ENCODE data around the gene TMTC2. TPM values are rescaled to one million over a fixed set of nuclear protein-coding genes. Genes with fewer than 3 reads are reported as not detected.

TMTC2 gene
- total RNA-seq, 1 donor from 2014 or later = 3.7 TPM

DNA sequence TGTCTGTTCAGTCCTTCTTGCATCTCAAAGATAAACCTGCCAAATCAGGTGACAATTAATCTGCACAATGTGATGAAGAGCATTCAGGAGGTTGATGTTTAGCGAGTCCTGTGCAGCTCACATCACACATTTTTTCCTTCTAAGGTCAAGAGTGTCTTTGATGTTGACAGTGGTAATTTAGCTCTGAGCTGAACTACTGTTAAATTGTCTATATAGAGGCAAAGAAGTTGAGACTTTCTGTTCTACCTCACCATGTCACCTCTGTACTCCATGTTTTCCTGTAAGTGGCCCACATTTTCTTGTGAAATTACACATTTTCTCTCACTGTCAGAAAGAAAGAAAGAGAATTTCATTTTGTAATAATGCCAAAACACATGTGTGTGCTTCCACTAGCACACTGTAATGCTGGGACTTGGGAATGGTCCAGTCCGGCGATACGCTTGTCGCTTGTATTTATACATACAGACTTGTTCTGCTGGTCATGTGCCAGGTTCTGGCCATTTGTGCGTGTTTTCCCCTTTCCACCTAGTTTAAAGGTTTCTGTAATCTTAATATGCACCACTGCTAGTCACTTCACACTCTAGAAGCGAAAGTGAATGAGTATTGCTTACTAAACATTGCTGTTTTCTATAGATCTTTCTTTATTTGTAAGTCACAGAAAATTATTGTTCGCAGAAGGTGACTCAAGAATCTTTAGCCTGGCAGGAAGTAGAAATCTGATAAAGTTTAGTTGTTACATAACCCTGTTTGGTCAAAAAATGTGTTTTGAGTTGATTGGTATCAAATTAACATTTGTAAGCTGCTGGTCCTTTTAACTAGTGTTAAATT, 328.9 kb downstream of the TMTC2 start:
- DNase-seq (no peak), ATAC-seq (ENCODE audit: poor library complexity) (peak; percentile 12)
- intact Hi-C loops (cut with DNase I) = no loop called here

DNA sequence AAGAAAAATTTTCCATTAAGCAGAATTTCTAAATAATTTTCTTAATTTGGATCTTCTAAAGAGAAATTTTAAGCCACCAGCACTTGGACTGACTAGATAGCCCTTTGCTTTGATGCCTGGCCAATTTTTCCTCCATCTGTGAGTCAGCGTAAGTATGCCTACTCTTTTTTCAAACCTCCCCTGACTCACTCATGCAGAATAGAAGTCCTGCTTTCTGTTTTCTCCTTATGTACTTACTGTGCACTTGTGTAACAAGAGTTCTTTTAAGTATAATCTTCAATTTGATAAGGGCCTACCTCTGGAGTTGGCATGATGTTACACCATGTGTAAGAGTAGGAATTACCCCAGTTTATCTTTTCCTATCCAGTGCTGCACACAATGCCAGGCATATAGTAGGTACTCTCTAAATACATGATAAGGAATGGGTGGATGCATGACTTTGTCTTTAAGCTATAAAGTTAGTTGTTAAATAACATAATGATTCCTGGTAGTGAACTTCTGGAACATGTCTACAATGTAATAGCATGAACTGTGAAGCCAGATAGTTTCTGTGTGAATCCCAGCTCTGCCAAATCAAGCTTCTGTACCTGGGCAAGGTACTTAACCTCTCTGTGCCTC, 329.6 kb downstream of the TMTC2 start:
- DNase-seq (no peak), ATAC-seq (ENCODE audit: poor library complexity) (peak; percentile 70)
- intact Hi-C loops (cut with DNase I) = no loop called here

DNA sequence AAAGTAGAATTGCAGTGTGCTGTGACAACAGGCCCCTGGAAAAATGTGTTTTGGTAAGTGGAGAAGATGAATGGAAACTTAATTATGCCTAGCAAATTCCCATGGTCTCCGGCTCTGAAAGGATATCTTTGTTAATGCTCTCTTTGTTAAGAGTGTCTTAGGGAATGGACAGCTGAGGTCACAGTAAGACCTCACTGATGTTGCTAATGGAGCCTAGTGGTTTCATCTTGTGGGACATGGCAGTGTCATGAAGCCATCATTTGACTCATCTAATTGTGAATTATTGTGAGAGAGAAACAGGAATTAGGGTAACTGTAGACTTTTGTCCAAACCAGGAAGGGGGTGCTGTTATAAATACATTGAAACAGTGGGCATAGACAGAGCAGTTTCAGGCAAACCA, 330.3 kb downstream of the TMTC2 start:
- DNase-seq = no peak
- ATAC-seq (ENCODE audit: poor library complexity) = no peak
- intact Hi-C loops (cut with DNase I) = no loop called here

DNA sequence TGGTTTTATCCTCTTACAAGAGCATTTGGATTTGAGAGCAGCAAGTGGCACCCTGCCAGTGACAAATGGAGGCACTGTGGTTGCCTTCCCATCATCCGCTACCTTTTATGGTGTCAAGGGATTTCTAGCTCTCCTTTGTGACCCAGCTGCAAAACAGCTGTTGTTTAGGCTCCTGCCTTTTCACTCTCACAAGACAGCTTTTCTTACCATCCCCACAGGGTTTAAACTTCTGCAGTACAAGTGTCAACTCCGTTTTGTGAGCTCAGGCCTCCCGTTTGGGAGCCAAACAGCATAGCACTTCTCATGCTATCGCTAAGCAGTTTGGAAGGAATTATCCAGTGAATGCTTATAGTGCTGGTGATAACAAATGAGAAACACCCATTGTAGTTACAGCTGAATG, 331.4 kb downstream of the TMTC2 start:
- intact Hi-C loops (cut with DNase I) = no loop called here
- ATAC-seq (ENCODE audit: poor library complexity) = peak; percentile 56
- no peak for DNase-seq

DNA sequence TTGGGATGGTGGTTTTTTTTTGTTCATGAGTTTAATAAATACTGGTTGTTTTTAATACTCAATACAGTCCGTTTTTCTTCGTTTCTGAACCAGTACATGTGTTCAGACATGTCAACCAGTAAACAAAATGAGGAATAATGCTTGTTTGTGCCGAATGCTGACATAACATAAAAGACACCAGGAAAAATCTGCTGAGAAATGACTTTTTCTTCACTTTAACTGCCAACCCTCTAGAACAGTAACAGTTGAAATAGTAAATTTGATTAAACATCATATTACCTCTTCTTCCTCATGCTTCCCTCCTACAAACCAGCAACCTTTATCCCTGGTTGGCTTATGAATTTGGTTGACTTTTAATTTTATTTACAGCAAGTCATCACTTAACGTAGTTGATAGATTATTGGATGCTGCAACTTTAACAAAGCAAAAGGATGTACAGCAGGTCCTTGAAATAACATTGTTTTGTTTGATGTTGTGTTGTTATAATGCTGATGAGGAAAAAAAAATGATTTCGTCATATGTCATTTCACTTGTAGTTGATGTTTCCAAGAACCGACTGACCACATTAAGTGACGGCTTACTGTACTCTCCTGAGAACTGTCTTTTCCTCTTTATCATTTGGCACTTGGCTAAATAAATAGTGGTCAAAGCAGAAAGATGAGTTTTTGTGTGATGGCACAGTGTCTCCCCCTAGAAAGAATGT, 340.5 kb downstream of the TMTC2 start:
- ATAC-seq (ENCODE audit: poor library complexity) (no peak), DNase-seq (no peak)
- intact Hi-C loops (cut with DNase I) = no loop called here

DNA sequence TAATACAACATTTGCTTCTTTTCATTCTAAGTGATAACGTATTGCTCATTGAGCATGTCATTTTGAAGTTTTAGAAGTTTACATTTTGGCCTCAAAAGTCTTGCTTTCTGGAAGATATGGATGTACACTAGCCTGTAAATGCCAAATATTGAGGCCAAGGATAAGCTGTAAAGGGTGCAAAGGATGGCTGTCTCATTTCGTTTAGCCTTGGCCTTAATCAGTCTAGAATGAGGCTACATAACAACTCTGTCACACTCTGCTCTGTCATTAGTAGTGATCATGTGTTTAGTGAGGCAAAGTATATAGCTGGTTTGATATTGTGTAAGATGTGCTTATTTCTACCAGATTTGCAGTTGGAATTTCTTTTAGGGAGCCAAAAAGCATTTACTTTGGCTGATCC, 344.5 kb downstream of the TMTC2 start:
- DNase-seq = no peak
- no peak for ATAC-seq (ENCODE audit: poor library complexity)
- intact Hi-C loops (cut with DNase I) = no loop called here

DNA sequence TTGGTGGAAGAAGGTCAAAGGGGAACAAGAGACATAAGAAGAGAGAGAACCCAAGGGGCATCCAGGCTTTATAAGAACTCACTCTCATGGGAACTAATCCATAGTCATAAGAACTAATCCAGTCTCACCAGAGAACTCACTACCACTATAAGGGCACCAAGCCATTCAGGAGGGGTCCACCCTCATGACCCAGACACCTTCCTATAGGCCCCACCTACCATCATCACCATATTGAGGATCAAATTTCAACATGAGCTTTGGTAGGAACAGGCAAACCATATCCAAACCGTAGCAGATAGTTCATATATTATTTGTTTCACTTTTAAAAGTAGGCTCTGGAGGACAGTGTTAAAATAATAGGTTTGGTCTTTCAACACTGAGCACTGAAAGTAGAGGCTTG, 350.1 kb downstream of the TMTC2 start:
- no peak for ATAC-seq (ENCODE audit: poor library complexity)
- intact Hi-C loops (cut with DNase I) = no loop called here
- DNase-seq = no peak

DNA sequence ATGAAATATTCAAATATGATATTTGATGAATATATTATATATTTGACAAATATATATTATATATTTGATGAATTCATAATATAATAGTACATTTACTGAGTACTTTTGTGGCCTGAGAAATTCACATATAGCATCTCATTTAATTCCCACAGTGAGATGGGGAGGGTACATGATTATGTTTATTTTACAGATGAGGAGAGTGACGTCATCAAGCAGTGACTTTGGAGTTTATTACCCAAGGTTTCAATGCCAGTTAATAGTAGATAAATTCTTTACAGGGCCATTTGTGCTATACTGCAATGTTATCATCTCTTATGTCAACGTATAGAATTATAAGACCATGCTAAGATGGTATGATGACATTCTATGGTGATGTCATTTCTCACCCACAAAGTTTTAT, 352.7 kb downstream of the TMTC2 start:
- no peak for ATAC-seq (ENCODE audit: poor library complexity)
- DNase-seq = no peak
- intact Hi-C loops (cut with DNase I) = no loop called here

DNA sequence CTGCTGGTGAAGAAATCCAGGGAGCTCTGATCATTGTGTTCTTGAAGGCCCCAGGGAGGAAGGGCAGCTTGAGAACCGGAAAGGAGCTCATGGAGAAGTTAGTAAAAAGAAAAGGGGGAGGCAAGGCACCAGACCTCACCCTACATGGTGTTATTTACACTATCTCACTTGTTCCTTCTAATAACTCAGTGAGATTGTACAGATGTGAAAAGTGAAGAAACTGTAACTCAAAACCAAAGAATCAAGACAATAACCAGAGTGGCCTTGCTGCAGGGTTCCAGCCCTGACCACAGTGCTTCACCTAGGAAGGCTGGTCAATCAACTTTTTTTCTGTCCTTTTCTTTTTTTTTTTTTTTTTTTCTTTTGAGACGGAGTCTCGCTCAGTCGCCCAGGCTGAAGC, 353.6 kb downstream of the TMTC2 start:
- DNase-seq (no peak), ATAC-seq (ENCODE audit: poor library complexity) (no peak)
- intact Hi-C loops (cut with DNase I) = no loop called here

DNA sequence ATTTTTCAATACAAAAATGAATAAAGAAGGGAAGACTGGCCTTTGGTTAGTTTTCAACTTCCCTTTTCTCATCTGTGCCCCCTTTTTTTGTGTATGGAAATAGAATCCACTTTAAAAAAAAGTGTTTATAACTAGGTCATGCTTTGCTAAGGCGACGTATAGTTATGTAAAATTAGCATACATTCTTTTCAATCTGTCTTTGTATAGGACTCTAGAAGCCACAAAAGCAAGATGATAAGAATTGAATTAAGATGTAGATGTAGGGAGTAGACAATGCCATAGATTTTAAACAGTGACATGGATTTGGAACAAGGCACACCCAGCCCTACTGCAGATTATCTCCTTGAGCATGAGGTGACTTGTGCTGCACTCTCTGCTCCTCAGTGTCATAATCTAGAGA, 354.3 kb downstream of the TMTC2 start:
- DNase-seq (no peak), ATAC-seq (ENCODE audit: poor library complexity) (no peak)
- intact Hi-C loops (cut with DNase I) = no loop called here

DNA sequence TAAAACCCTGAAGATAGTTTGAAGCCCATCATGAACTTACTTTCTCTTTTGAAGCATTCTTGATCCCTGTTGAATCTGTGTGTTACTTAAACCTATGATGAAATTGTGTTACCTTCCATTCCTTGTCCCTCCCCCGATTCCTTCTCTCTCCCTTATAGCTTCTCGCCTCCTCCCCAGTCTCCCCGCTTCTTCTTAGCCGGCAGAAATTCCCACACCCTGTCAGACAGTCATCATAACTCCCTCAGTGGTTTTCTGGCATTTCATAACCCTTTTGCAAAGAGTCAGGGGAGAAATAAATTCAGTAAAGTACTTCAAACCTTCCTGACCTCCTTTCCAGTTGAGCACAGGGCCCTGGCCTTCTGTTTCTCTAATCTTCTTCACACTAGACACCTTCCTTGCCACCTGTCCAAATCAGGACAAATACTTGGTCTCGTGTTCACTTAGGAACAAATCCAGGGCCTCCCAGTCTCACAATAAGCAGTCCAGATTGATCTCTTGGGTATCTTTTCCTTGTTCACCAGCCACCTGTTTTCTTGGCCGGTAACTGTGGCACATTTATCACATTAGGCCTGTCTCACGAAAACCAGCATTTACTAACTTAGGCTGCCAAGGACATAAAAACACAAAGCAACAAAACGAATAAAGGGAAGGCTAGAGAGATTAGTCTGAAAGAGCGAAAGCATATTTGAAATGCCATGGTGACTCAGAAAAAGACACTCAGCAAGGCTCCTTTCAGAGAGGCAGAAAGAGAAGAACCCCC, 355.9 kb downstream of the TMTC2 start:
- ATAC-seq (ENCODE audit: poor library complexity) (no peak), DNase-seq (no peak)
- intact Hi-C loops (cut with DNase I) = no loop called here

DNA sequence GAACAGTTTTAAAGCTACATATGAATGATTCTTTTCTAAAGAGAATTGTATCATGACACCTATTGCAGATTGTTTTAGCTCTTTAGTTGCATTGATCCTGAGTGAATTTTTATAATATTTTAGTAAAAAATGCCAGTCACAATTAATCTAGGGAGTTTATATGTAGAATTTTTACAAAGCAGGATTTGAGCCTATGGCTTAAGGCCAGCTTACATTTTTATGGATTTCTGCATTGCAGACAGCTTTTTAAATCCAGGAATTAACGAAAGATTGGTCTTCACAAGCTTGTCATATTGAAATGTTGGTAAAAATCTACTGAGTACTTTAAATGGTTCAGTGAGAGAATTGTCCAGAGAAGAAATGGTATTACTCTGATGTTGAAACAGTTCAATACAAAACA, 358.0 kb downstream of the TMTC2 start:
- no peak for ATAC-seq (ENCODE audit: poor library complexity)
- intact Hi-C loops (cut with DNase I) = no loop called here
- DNase-seq = no peak

DNA sequence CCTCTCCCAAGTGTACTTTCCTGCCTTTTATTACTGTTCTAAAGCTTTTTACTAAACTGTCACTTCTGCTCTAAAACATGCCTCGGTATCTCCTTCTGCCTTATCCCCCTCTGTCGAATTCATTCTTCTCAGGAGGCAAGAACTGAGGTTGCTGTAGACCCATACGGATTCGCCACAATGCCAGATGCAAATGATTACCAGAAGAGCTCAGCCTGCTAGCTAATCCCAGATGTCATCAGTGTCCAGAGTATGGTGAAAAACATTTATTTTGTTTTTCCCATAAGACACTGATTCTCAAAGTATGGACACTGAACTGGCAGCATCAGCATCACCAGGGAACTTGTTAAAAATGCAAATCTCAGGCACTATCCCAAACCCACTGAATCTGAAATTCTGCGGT, 359.3 kb downstream of the TMTC2 start:
- ATAC-seq (ENCODE audit: poor library complexity) = no peak
- no peak for DNase-seq
- intact Hi-C loops (cut with DNase I) = no loop called here

DNA sequence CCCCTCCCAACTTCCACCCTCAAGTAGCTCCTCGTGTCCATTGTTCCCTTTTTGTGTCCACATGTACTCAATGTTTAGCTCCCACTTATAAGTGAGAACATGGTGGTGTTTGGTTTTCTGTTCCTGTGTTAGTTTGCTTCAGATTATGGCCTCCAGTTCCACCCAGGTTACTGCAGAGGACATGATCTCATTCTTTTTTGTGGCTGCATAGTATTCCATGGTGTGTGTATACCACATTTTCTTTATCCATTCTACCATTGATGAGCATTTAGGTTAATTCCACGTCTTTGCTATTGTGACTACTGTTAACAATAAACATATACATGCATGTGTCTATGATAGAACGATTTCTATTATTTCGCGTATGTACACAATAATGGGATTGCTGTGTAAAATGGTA, 362.6 kb downstream of the TMTC2 start:
- intact Hi-C loops (cut with DNase I) = no loop called here
- no peak for DNase-seq
- ATAC-seq (ENCODE audit: poor library complexity) = no peak

DNA sequence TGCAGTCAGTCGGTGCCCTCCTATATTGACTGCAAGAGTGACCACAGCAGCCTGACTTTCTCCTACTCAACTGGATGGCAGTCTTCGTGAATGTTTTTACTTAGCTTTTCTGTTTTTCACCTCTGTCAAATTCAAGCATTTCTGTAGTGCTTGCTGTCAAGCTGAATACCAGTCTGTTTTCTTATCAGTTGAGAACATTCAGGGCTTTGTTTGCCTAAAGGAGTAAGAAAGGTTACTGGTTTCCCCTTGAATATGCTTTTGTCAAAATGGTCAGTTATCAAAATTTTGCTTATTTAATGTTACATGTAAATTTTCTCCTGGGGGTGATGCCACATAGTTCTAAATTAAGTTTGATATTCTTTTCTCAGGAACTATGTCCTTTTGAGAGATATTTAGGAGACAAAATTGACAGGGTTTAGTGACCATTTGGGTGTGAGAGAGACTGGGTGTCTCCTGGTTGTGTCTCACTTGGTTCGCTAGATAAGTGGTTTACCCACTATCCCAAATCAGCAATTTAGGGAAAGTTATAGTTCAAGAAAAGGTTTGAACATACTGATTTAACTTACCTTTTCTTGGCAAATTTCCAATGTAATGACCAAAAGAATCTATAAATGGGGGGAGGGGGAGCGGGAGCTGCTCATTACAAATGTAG, 366.3 kb downstream of the TMTC2 start:
- ATAC-seq (ENCODE audit: poor library complexity) (no peak), DNase-seq (no peak)
- intact Hi-C loops (cut with DNase I) = no loop called here

DNA sequence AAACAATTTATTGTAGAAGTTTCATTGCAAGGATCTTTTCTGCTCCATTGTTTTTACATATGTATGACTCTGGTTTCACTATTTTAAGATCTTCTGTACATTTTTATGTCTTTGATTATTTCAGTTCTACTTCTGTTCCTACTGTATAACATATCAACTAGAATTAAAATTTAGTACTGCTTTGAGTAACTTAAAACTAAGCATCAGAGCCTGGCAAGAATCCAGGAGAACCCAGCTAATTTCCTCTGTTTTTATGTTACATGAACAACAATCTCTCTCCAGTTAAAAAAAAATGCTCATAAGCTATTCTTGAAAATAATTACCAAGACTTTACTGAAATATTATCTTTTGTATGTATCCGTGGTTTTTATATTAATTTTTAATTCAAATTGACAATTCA, 370.7 kb downstream of the TMTC2 start:
- intact Hi-C loops (cut with DNase I) = no loop called here
- DNase-seq = no peak

DNA sequence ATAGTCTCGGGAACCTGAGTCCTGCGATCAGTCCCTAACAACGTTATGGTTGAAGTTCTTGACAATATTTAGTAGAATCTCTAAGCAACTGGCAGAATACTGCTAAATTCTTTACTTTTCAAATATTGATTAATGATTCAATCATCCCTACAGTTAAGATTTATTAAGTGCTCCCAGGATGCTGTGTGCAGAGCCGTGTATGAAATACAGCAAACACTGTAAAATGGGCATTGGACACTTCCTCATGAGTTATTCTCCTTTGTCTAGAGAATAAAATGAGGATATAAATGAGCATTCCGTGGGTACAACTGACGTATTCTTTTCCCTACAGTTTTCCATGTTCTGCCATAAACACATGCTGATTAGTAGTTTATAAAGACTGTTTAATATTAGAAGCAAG, 372.4 kb downstream of the TMTC2 start:
- intact Hi-C loops (cut with DNase I) = no loop called here
- ATAC-seq (ENCODE audit: poor library complexity) = no peak
- DNase-seq = no peak

More for the DNA sequence above, 370.7 kb downstream of the TMTC2 start:
- no peak for ATAC-seq (ENCODE audit: poor library complexity)

DNA sequence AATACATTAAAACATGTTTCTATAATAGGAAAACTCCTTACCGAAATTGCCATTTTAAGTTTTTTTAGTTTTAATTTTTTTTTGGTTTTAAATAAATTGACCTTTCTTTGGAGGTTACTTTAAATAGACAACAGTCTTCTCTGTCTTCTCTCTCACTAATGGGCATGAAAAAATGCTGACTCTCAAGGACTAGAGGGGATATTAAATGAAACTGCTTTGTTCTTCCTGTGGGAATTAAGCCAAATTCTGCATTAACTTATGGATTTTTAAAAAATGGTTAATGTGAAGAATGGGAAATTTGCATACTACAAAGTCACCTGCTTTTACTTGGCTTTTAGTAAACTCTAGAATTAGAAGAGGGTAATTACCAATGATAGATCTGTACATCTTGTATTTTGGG, 378.9 kb downstream of the TMTC2 start:
- no peak for DNase-seq
- intact Hi-C loops (cut with DNase I) = no loop called here
- ATAC-seq (ENCODE audit: poor library complexity) = no peak

DNA sequence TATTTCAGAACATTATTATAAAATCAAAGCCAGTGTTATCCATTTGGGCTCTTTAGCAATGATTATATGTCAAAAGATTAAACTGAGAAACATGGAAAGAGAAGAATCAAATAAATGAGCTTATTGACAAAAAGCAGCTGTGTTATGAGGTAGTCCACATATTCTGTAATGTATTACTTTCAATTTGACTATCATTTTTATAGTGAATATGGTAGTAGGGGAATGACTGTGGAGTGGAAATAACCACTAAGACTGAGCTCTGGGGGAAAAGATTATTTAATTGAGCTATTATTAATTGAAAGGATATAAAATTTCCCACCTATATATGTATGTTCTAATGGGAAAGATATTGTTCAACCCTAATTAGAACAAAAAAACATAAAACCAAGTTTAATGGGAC, 381.3 kb downstream of the TMTC2 start:
- DNase-seq (no peak), ATAC-seq (ENCODE audit: poor library complexity) (no peak)
- intact Hi-C loops (cut with DNase I) = no loop called here
